B cell (primary cell): ENCODE results near the gene RHOV.

Experiments
- CTCF ChIP-seq: fragments of 200-600 bp; IDR thresholded peaks from one replicate; pipeline ENCODE4 v1.8.0; 2022; ENCODE audit warnings: antibody characterized with exemption, mild to moderate bottlenecking
- EZH2 ChIP-seq: IDR thresholded peaks from 2 replicates; pipeline ENCODE4 v1.6.1; 2012; ENCODE audit warnings: borderline replicate concordance, low read depth, mild to moderate bottlenecking, moderate library complexity, low read length; ENCODE audit not compliant: insufficient read depth, poor library complexity, severe bottlenecking

DNA sequence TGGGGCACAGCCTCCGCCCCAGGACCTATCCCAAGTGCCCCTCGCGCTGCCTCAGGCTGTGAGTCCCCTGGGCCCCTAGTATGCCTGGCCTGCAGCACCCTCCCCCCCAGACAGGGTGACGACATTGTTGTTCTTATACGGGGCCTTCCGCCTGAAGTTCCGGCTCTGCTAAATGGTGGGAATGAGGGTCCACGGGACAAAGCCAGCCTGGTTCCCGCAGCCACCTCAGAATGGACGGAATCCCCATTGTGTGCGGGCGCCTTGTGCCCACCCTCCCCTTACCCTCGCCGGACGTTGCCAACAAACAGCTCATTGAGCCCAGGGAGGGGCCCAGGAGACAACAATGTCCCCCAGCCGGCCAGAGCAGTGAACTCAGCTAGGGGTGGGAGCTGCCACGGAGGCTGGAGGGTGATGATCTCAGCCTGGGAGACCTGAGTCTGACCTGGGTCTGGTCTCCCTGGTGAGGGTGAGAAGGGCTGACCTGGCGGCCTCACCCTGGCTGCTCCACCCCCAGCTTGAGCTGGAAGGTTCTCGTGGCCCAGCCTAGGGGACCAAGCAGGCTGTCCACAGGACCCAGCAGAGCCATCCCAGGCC is 44.9 kb upstream of the RHOV start:
- TF ChIP-seq CTCF (no peak), EZH2 (no peak)
